ENCODE results near the gene SLC38A10. TPM values are rescaled to one million over a fixed set of nuclear protein-coding genes. Genes with fewer than 3 reads are reported as not detected.

Gene SLC38A10
- total and polyA plus RNA-seq, 2 of the 13 experiments (the other 11 are each of a cell fraction or from before 2014, with no cell fraction given): 23.4 to 55.8 TPM

DNA sequence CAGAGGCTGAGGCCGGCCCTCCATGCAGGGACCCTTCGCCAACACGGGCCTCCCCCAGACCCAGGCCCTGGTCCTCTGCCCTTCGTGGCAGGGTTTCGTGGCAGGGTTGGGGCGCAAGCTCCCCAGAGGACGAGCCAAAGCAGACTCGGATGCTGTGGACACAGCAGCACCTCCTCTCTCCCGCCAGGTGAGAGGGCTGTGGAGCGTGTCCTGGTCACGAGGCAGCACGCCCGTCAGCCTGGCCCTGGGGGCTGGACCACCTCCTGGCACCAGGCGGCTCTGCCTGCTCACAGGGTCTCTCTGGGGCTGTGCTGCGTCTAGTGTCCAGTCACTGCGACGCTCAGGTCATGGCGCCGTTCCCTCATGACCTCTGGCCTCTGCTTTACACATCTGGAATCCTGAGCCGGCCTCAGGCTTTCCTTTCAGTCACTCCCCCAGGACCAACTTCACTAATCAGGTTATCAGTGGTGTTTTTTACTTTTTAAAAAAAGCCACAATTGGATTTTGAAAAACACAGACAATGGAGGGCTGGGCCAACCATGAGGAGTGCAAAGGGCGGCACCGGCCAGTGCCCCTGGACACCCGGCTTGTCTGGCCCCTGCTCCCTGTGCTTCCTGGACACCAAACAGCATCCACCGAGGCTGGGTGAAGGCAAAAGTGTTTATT is 50.6 kb downstream of the SLC38A10 start (continued):
- TF ChIP-seq SRSF9 (IDR thresholded peaks at IDR 0.05; ENCODE audit: borderline replicate concordance, insufficient read depth, low read depth, low read length, poor library complexity, severe bottlenecking) (no peak), ZSCAN22 (CRISPR knock-in tag; IDR thresholded peaks at IDR 0.05) (no peak), SMAD1 (CRISPR knock-in tag; IDR thresholded peaks at IDR 0.05; ENCODE audit: borderline replicate concordance, low read depth) (no peak), CERS6 (CRISPR knock-in tag; IDR thresholded peaks at IDR 0.05) (no peak), CCAR2 (optimal IDR thresholded peaks at IDR 0.05; ENCODE audit: low read depth, low read length) (no peak), ETS1 (CRISPR knock-in tag; IDR thresholded peaks at IDR 0.05) (peak; percentile 56; the same call in 1 of the 2 replicates), ZIK1 (CRISPR knock-in tag; IDR thresholded peaks at IDR 0.05; ENCODE audit: borderline replicate concordance, low read depth) (no peak), E2F5 (CRISPR knock-in tag; conservative IDR thresholded peaks at IDR 0.05) (no peak), ZNF232 (CRISPR knock-in tag; IDR thresholded peaks at IDR 0.05; ENCODE audit: borderline replicate concordance) (no peak), MAFF (IDR thresholded peaks at IDR 0.05; ENCODE audit: low read depth, low read length) (no peak), ZMAT3 (CRISPR knock-in tag; conservative IDR thresholded peaks at IDR 0.05) (no peak), RBAK (CRISPR knock-in tag; IDR thresholded peaks at IDR 0.05) (no peak), ZFAT (CRISPR knock-in tag; conservative IDR thresholded peaks at IDR 0.05) (no peak), ZNF816 (CRISPR knock-in tag; IDR thresholded peaks at IDR 0.05; ENCODE audit: borderline replicate concordance) (no peak), ZNF253 (CRISPR knock-in tag; IDR thresholded peaks at IDR 0.05; ENCODE audit: borderline replicate concordance) (0 out of 2 replicates have a peak, but pooled peaks have one; percentile 9), IKZF5 (CRISPR knock-in tag; IDR thresholded peaks at IDR 0.05) (no peak), ATF7-NPFF (CRISPR knock-in tag; IDR thresholded peaks at IDR 0.05; ENCODE audit: low read depth) (peak; percentile 85), ZNF224 (CRISPR knock-in tag; IDR thresholded peaks at IDR 0.05) (no peak)
- TF ChIP-seq, protein P1, sequence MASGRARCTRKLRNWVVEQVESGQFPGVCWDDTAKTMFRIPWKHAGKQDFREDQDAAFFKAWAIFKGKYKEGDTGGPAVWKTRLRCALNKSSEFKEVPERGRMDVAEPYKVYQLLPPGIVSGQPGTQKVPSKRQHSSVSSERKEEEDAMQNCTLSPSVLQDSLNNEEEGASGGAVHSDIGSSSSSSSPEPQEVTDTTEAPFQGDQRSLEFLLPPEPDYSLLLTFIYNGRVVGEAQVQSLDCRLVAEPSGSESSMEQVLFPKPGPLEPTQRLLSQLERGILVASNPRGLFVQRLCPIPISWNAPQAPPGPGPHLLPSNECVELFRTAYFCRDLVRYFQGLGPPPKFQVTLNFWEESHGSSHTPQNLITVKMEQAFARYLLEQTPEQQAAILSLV (CRISPR knock-in tag; IDR thresholded peaks at IDR 0.05; ENCODE audit: borderline replicate concordance): no peak
- TF ChIP-seq, protein P2, sequence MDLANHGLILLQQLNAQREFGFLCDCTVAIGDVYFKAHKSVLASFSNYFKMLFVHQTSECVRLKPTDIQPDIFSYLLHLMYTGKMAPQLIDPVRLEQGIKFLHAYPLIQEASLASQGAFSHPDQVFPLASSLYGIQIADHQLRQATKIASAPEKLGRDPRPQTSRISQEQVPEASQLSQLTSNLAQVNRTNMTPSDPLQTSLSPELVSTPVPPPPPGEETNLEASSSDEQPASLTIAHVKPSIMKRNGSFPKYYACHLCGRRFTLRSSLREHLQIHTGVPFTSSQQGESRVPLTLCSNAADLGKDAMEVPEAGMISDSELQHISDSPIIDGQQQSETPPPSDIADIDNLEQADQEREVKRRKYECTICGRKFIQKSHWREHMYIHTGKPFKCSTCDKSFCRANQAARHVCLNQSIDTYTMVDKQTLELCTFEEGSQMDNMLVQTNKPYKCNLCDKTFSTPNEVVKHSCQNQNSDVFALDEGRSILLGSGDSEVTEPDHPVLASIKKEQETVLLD (CRISPR knock-in tag; IDR thresholded peaks at IDR 0.05; ENCODE audit: low read depth): no peak
- TF ChIP-seq, protein P3, sequence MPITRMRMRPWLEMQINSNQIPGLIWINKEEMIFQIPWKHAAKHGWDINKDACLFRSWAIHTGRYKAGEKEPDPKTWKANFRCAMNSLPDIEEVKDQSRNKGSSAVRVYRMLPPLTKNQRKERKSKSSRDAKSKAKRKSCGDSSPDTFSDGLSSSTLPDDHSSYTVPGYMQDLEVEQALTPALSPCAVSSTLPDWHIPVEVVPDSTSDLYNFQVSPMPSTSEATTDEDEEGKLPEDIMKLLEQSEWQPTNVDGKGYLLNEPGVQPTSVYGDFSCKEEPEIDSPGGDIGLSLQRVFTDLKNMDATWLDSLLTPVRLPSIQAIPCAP (CRISPR knock-in tag; IDR thresholded peaks at IDR 0.05; ENCODE audit: low read depth): no peak

All from HepG2 (cell line).